Measurements from ENCODE around the gene OGA.

Gene OGA

DNA sequence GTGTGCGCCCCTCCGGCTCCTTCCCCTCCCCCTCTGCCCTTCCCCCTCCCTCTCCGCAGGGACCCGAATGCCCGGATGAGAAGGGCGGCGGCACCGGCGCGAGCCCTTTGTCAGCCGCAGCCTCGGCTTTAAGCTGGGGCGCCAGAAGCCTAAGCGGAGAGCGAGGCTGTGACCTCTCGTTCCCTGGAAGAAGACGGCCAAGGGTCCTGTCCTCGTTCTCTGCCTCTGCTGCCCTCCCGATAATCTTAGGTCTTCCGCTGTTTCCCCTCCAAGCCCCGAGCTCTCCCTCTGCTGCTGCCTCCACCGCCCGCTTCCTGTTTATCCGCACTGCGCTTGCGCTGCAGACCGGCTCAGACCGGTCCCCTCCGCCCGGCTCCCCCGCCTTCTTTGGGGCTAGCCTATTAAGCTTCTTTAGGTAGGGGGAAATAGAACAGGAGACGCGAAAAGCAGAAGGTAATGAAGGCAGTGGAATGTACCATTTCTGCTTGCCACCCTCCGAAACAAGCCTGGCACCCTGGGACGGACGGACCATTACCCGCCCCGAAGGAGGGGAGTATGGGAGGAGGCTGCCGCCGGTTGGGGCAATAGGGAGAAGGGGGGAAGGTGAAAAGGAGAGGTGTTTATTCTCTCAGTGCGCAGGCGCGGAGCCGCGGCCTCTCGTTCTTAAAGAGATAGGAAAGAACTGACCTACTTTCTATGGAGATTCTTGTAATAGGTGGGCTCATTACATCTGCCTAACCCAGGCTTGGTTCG lies at the start of gene OGA:
TSS of gene OGA (minus strand) at position 326 of the 753 bp plus-strand sequence. CDS start 422 bp downstream, outside the sequence.
- DNase-seq: peak; percentile 97

DNA sequence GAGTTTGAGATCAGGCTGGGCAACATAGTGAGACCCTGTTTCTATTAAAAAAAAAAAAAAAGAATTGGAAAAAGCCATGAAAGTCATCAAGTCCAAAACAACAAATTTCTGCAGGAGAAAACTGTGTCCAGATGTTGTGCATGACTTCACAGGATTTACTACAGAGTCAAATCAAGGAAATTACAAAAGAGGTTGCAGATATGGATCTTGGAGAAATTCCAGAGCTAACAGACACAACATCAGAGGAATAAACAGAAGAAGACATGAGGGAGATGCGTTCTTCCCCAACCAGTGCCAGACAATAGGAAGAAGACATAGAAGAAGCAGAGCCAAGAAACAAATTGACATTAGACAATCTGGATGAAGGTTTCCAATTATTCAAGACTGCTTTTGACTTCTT lies 49.7 kb upstream of the OGA start:
- DNase-seq: no peak

DNA sequence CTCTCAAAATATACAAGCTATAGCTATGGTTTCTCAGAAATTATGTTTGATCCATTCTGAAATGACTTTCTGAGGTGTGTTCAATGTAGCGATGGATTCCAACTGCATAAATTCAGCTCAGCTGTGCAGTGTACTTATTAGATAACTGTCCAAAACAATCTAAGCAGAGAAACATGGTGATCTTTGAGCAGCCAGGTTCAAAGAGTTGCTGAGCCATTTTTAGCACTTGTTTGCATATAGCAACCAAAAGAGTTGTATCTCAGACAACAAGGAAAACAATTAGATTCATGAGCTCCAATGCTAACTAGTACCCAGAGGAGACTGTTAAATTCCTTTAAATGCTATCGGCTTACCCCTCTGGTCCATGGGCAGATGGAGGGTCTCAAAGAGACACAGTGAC lies 41.3 kb upstream of the OGA start:
- DNase-seq: no peak

DNA sequence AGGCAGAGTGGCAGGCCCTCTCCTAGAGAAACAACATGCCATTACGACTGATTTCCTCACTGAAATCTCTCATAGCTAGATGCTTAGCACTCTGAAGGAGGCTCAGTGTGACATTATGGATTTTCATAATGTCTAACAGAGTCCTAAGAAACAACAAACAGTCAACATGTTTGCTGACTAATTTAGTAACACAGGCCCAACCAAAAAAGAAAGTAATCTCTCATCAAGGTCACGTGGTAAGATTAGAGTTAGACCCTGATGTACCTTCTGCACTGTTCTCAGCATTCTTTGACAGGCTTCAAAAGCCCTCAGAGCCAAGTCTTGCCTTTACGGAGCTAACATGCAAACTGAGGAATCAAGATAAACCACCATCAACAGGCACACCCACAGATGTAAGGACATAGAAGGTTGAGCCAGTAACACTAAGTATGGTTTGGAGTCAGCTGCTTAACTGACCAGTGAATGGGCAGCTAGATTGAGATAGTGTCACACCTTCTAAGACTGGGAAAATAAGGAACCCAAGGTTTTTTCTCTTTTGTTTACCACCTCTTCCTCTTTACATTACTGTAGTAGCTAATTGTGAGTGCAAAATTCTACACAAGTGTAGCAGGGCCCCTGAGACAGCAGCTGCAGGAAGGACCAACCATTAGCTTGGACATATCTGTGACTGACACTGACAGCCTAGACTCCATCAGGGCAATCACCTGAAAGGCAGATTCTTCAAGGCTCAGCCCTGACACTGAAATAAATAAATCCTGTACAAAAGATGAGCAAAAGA lies 40.7 kb upstream of the OGA start:
- no peak for DNase-seq

DNA sequence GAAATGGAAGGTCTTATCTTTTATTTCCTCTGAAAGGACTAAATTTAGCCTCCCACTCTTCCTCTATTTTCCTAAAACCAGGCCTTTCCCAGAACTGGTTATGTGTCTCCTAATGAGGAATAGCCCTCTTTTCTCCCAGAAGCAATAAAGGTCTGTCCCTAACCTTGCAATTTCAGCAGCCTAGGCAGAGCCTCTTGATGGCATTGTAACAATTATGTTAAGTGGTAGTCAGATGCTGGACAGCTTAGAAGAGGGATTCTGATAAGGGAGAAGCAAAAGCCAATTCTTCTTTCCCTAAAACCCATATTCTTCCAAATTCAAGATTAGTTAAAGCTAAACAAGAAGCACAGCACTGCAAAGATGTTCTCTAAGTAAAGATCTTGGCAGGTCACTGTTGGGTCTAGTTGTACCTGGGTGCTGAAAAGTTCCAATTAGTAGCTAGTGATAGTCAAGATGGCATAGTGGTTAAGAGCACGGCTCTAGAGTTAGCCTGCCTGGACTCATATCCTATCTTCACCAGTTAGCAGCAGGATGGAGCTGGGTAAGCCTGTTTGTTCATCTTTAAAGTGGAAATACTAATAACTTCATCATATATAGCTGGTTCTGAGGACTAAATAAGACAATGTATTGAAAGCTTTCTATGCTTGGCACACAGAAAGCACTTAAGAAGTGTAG lies 39.7 kb upstream of the OGA start:
- no peak for DNase-seq

DNA sequence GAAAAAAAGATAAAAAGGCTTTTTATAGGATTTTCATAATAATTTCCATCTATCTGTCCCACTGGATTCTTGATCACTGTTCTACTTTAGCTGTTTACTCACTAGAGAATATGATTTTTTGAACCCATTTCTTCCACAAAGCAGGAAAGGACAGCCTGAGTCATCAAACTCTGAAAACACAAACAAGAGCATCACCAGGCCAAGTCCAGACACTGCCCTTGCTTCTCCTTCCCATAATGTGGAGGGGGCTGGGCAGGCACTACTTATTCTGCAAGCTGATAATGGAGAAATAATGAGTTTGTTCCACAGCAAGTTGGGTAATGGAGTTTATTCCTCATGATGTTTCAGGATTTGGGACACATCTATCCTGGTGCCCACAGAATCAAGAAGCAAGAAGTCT lies 38.4 kb upstream of the OGA start:
- DNase-seq: no peak

DNA sequence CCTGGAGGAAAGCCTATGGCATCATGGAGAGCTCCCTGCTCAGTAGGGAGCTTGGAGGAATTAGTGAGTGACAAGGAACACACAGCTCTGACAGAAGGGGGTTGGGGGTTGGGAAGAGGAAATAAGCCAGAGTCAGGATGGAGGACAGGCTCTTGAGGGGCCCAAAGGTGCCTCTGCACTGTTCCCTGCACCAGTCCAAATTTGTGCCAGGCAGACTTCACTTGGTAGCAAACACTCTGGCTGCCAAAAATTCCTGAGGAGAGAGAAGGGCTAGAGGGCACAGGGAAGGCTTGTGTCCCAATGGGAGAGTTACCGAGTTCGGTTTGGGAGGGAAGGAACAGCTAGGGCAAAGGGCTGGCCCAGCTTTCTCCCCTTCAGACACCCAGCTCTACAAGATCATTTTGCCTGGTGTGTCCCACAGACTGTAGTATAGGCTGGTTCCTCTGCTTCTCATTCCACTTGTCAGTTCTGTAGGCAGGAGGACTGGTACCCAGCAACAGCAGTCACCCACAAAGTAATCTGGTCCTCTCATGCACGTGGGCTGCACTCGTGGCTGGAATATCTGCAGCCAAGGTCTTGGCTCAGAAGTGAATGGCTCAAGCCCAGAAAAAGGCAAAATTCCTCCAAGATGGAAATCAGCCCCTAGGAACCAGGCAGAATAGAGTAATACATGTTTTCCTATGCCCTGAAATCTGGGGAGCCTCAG lies 33.3 kb upstream of the OGA start:
- DNase-seq: no peak

DNA sequence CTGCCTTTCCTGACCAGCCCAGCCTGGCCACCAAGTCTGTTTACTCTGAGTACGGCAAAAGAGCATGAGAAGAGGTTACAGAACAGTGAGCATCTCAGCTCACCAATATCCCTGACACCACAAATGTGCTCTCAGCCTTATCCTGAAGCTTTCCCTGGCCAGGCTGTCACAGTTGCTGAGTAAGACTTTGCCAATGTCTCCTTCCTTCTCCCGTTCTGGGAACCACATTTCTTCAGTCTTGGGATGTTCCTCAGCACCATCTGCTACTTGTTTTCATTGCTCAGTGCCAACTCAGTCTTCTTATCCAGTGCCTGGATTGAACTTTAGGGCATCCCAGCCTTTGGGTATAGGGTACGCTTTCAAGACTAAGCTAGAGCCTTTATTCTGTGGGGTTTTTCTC lies 32.5 kb upstream of the OGA start:
- DNase-seq: no peak

DNA sequence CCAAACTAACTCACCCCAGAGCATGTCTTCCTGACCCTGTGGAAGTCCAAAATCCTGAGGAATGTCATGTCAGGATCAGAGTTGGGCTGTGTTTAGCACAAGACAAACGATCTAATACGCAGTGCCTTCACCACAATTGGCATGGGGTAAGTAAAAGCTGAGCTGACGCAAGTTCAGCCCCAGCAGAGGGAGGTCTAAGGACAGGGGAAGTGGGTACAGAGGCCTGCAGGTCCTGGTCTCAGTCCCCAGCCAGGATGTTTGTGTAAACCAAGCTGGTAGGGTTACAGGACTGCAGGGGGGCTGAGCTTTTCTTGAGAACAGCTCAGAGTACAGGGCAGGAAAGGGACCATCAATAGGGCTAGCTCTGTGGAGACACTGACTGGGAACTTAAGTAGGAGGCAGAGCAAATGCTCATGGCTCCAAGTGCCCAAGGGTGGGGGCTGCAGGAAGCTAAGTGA lies 30.7 kb upstream of the OGA start:
- DNase-seq: no peak

DNA sequence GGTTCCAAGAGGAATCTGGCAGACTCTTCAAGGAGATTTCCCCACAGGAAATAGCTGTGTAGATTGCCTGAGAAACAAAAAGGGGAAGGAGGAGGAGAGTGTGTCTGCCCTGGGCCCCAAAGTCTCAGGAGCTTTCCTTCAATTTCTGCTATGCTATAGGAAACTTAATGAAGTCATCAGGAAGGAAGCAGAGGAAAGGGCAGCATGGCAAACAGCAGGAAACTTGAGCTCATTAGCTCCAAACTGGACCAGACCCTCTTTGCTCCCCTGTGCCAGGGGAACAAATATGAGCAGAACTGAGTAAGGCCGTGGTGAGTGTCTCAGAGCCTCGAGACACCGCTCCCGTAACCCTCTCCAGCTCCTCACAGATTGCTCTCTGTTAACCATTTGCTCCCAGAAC lies 30.2 kb upstream of the OGA start:
- no peak for DNase-seq

DNA sequence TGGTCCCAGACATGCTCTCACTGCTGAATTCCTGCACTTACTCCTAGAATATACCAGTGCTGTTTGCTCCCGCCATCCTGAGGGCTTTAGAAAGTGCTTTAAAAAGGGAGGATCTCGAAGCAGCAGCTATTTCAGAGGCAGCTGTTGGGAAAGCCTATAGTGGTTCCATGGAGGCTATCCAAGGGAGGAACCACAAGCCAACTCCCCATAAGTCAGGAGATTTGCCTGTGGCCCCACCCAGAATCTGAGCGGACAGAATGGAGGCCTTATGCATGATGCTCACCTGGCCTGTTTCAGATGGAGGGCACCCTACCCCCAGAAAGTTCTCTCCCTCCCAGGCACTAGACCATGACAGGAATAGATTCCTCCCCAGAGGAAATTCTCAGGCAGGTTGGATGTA lies 27.6 kb upstream of the OGA start:
- DNase-seq: no peak

DNA sequence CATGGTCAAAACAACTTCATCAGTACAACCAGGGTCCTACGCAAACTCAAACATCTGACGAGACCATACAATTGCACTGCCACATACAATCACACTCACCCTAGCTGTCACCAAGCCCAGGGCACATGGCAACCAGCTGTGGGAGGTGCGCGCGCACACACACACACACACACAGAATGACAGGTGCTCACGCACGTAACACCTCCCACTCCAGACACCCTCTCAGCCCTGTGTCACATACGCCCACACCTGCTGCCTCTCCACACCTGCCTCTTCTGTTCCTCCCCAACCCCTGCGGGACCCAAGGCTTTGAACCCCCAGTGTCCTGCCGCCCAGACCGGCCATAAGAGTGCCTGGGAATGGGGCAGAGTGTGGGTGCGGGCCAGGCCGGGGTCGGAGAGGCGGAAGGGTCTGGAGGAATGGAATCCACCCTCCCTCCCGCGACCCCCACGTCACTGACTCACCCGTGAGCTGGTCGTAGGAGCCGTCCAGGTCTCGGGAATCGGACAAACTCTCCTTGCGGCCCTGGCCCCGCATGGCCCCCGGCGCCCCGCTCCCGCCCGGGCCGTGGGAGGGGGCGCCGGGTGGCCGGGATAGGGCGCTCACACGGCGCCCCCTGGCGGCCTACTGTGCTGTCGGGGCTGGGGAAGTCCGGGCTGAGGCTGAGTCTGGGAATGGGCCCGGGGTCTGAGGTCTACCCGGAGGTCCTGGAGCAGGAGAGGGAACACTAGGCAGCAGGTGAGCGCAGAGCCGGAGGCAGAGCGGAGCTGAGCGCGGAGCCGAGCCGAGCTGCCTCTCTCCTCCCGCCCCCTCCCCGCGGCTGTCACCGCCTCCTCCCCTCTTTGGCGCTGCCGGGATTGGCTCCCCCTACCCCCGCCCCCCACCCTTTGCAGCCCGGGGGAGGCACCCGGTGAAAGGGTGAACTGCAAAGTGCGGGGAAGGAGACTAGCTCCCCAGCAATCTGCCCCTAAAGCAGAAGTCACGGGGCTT lies 25.1 kb upstream of the OGA start, which contains the start of gene KCNIP2:
TSS of gene KCNIP2 (minus strand) at position 769 of the 990 bp plus-strand sequence. CDS start at position 537, 232 bp downstream.
- peak; percentile 33 for DNase-seq

DNA sequence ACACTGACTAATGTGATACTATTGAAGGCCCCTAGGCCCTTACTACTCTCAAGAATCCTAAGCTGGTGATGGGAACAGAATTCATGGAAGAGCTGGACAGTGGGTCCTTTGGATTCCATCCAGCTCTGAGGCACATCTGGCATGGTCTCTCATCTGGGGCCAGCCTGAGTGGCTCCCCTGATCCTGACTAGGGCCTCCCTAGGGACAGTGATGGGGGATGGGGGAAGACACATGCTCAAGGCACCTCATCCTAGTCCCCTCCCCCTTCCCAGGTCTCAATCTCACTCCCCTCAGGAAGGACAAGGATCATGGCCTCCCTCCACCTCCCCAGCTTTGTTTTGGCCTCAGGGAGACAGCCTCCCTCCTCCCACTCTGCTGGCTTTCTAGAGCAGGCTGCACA lies 23.6 kb upstream of the OGA start:
- no peak for DNase-seq

DNA sequence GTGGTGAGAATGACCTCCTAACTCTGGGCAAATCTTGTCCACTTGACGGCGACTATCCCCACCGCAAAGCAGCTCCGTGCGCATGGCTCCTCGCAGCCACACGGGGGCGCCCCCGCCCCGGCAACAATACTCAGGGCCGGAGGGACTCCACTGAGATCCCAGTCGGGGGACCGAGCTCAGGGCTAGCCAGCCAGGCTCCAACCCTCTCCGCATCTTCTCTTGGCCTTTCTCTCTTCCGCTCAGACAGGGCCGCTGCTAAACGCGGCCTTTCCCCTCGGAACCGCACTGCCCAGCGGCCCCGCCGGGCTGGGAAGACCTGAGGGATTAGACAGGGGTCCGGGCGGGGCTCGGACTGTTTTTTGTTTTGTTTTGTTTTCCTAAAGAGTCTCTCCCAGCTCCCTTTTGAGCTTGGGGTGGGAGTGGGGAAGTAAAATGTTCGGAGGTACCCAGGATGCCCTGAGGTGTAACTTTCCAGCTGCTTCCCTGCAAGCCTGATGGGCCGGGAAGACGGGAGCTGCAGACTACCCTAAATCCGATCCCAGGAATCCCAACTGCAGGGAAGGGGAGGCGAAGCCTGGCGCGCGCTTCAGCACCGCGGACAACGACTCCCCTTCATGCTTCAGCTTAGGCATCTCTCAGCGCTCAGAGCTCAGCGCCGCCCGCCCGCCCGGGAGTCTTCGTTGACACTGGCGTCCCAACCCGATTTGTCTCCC lies 22.7 kb upstream of the OGA start:
- peak; percentile 76 for DNase-seq

DNA sequence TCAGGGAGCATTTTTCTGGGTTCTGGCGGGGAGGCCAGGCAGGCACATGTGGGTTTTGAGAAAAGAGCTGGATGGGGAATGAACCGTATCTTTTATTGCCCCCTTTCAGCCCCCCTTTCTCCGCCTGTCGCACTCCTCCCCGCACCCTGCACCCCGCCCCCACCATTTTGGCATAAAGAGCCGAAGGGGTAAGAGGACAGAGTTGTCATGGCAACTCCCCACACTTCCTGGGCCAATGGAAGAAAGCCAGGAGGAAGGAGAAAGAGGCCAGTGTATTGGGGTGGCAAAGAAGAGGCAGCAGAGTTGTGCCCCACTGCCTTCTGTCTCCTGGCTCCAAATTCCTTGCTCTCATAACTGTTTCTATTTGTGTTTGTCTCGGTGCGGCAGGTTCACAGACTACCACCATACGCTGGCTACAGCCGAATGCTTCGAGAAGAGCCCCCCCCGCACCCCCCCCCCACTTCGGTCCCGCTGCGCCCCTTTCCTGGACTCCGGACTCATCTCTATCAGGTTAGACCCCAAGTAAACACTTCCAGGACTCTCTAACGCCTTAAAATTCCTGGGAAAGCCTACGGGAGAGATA lies 21.9 kb upstream of the OGA start:
- DNase-seq: peak; percentile 69

DNA sequence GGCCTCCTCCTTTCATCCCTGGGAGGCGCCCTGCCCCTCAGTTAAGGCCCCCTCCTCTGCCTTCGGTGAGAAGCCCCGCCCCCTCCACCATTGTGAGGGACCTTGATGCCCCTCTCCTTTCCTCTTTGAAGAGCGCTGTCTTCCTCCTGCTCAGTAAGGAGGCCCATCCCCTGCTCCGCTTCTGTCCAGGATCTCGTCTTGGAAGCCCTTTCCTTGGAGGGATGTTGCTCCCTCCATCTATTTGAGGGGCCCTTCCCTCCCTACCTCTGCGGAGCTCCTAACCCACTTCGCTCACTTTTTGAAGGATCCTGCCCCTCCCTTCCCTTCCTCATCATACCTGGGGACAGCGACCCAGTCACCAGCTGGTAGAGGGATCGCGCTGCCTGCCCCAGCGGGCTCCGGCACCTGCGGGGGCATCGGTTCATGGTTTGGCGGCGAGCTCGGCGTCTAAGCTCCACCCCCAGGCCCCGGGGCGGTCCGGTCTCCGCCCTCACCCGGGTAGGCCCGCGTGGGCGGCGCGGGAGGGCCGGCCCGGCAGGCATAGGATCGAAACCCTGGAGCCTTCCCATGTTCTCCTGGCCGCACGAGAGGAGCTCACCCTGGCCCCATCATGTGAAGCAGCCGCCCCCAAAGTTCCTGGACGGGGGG lies 21.3 kb upstream of the OGA start:
- DNase-seq: peak; percentile 69

DNA sequence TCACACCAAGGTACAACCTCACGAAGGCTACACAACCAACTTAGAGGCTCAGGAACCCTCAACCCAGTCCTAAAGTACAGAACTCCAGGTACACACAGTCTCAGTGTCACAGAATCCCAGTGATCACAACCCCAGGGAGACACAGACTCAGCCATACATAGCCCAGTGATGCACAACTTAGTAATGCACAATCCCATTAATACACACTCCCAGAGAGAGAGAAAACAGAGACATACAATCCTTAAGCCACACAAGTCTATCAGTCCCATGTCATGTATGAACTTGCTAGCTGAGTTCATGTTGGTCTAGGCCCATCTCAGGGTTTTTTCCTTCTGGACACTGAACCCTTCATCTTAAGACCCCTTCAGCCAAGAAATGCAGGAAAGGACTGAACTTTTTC lies 20.8 kb upstream of the OGA start:
- DNase-seq: no peak

DNA sequence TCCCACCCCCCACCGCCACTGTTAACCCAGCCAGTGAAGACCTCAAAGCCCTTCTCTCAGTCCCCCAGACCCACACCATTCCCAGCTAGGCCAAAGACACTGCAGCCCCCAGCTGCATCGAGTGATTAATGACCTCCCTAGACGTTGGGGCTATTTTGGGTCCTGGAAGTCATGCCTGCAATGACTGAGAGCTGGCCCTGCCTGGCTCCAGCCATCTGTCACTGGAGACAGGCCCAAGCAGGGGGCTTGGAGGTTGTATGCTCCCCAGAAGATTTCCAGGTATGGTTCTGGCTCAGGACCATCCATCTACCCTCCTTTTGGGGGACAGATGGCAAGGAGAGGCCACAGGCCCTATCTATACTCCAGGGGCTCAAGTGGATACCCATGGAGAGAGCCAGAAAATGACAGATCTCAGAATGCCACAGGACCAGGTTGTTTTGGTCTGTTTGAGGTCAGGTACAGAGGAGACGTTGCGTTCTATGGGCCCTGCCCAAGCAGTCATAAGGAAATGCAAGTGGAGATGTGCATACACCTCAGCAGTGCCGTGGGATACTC lies 20.2 kb upstream of the OGA start:
- no peak for DNase-seq

DNA sequence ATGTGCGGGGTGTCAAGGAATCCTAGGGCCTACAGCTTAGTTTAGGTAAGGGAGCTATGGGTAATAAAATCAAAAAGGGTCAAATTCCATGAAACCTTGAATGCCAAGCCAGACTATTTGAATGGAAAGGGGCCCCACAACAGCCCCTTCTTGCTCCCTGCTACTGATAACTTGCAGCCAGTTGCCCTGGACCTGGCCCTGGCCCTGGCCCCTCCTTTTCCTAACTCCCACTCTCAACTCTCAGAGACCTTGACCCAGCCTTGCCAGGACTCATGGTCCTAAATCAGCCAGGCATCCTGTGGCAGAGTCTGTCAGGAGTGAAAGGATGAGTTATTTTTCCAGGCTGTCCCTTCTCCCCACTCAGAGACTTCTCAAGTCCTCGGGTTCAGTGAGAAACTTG lies 19.5 kb upstream of the OGA start:
- no peak for DNase-seq

DNA sequence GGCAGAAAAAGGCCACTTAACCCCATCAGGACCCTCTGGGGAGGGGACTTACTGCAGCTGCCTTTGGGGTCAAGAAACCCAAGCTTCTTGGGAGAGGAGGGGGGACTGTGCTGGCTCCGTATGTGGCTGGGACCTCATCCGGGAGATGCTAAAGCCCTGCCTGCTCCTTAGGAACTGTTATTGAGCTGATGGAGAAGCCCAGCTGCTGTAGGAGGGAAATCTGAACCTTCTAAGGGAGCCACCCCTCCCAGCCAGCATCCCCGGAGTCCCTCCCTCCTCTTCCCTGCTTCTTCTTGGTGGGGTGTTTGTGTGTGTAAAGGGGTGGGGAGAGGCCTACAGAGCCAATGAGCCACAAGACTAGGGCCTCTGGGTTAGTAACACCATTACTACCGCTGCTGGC lies 17.1 kb upstream of the OGA start:
- no peak for DNase-seq

Measured in RPMI8226 (cell line).